Peyer's patch (tissue), 4 donors: ENCODE measurements around the gene FANCI.

Experiments used
- CTCF ChIP-seq, 6 experiments: fragments of 450-650 bp in 4 of 6; fragments of 200-600 bp in 2 of 6; sonication (generic) in 1 of 6; IDR thresholded peaks; one replicate each; pipeline ENCODE4 v1.5.1; 2017 to 2019; ENCODE audit warnings: antibody characterized with exemption in 6 of 6, mild to moderate bottlenecking in 3 of 6, moderate library complexity in 1 of 6
- POLR2A ChIP-seq, 2 donors: fragments of 450-650 bp; IDR thresholded peaks; one replicate each; pipeline ENCODE4 v1.5.1; 2017; ENCODE audit warnings: antibody characterized with exemption in 2 of 2, mild to moderate bottlenecking in 2 of 2, moderate library complexity in 2 of 2

- TF ChIP-seq CTCF (IDR thresholded peaks at IDR 0.05) (no peak), POLR2A (IDR thresholded peaks at IDR 0.05) (no peak)
Observed at GRCh38 chr15:89365462-89366065, 121.8 kb downstream of the FANCI start.
